CD14-positive monocyte (primary cell): ENCODE measurements around the gene ADGRG1. TPM values are rescaled to one million over a fixed set of nuclear protein-coding genes. Genes with fewer than 3 reads are reported as not detected.

Experiments
- DNase-seq, 3 donors: peaks; one replicate each; pipeline ENCODE4 v3.0.0-alpha.2; 2011 to 2022
- H2AFZ ChIP-seq: 2 replicates; pipeline ENCODE4 v1.6.0; 2012; ENCODE audit warnings: mild to moderate bottlenecking, low read depth, low read length, inconsistent platforms; ENCODE audit not compliant: insufficient read depth, poor library complexity, severe bottlenecking
- H3K27ac ChIP-seq, 2 donors: 1 replicate in 1 of 2; 2 replicates in 1 of 2; pipeline ENCODE4 v1.5.1; 2012 to 2013; ENCODE audit warnings: low read length in 2 of 2, control low read depth in 1 of 2, inconsistent platforms in 1 of 2, low read depth in 1 of 2, mild to moderate bottlenecking in 1 of 2
- H3K27me3 ChIP-seq, 2 donors: one replicate each; pipeline versions ENCODE4 v1.6.0 to v1.6.1; 2011 to 2013; ENCODE audit warnings: low read length in 2 of 2; ENCODE audit not compliant: control insufficient read depth in 2 of 2, insufficient read depth in 2 of 2
- H3K36me3 ChIP-seq, 2 donors: replicated peaks in 1 of 2; 1 replicate in 1 of 2; 2 replicates in 1 of 2; pipeline versions ENCODE4 v1.5.1 to v1.6.1; 2012 to 2013; ENCODE audit warnings: low read length in 2 of 2, control low read depth in 1 of 2, inconsistent platforms in 1 of 2, mild to moderate bottlenecking in 1 of 2; ENCODE audit not compliant: insufficient read depth in 2 of 2, control insufficient read depth in 1 of 2
- H3K4me1 ChIP-seq, 2 donors: 1 replicate in 1 of 2; 2 replicates in 1 of 2; pipeline versions ENCODE4 v1.5.1 to v1.6.1; 2012 to 2013; ENCODE audit warnings: low read length in 2 of 2, control low read depth in 1 of 2, inconsistent platforms in 1 of 2, mild to moderate bottlenecking in 1 of 2, moderate library complexity in 1 of 2; ENCODE audit not compliant: insufficient read depth in 2 of 2, control insufficient read depth in 1 of 2
- H3K4me2 ChIP-seq: replicated peaks from 2 replicates; pipeline ENCODE3; 2012; ENCODE audit warnings: low read length, moderate library complexity, mild to moderate bottlenecking; ENCODE audit not compliant: poor library complexity, severe bottlenecking; ENCODE audit errors: extremely low read depth
- H3K4me3 ChIP-seq, 3 experiments: fragments of 200-600 bp in 1 of 3; sonication (generic) in 1 of 3; replicated peaks in 1 of 3; 1 replicate in 2 of 3; 2 replicates in 1 of 3; pipeline ENCODE4 v1.5.1; 2011 to 2013; ENCODE audit warnings: low read length in 3 of 3, mild to moderate bottlenecking in 3 of 3, control low read depth in 2 of 3, low read depth in 2 of 3, inconsistent platforms in 1 of 3, moderate library complexity in 1 of 3
- H3K79me2 ChIP-seq: 2 replicates; pipeline ENCODE4 v1.6.0; 2012; ENCODE audit warnings: mild to moderate bottlenecking, control low read depth, inconsistent platforms, low read length, moderate library complexity; ENCODE audit not compliant: insufficient read depth
- H3K9ac ChIP-seq: 2 replicates; pipeline ENCODE4 v1.6.0; 2017; ENCODE audit warnings: low read length, mild to moderate bottlenecking; ENCODE audit not compliant: insufficient read depth, poor library complexity, severe bottlenecking
- H3K9me3 ChIP-seq, 2 donors: replicated peaks in 1 of 2; 1 replicate in 1 of 2; 2 replicates in 1 of 2; pipeline versions ENCODE4 v1.5.1 to v1.6.1; 2012 to 2013; ENCODE audit warnings: low read length in 2 of 2, control low read depth in 1 of 2; ENCODE audit not compliant: control insufficient read depth in 1 of 2, insufficient read depth in 1 of 2
- H4K20me1 ChIP-seq: 2 replicates; pipeline ENCODE4 v1.6.0; 2012; ENCODE audit warnings: mild to moderate bottlenecking, low read length, control low read depth, moderate library complexity; ENCODE audit not compliant: insufficient read depth
- H3K27ac Mint-ChIP-seq, 7 donors: one replicate each; pipeline ENCODE4 v1.8.0; 2020; ENCODE audit warnings: mild to moderate bottlenecking in 7 of 7, mixed read lengths in 7 of 7, moderate library complexity in 6 of 7, inconsistent platforms in 2 of 7
- H3K27me3 Mint-ChIP-seq, 3 donors: one replicate each; pipeline ENCODE4 v1.8.0; 2021 to 2022; ENCODE audit warnings: low read depth in 3 of 3, mild to moderate bottlenecking in 3 of 3, mixed read lengths in 3 of 3, moderate library complexity in 3 of 3, inconsistent platforms in 1 of 3
- H3K36me3 Mint-ChIP-seq, 2 donors: one replicate each; pipeline ENCODE4 v1.8.0; 2020; ENCODE audit warnings: mixed read lengths in 2 of 2, inconsistent platforms in 1 of 2, mild to moderate bottlenecking in 1 of 2
- H3K4me1 Mint-ChIP-seq: one replicate; pipeline ENCODE4 v1.8.0; 2020; ENCODE audit warnings: mild to moderate bottlenecking, mixed read lengths
- H3K4me3 Mint-ChIP-seq, 2 donors: one replicate each; pipeline ENCODE4 v1.8.0; 2020; ENCODE audit warnings: mild to moderate bottlenecking in 2 of 2, mixed read lengths in 2 of 2, moderate library complexity in 1 of 2
- H3K9me3 Mint-ChIP-seq, 7 donors: one replicate each; pipeline ENCODE4 v1.8.0; 2020 to 2022; ENCODE audit warnings: mixed read lengths in 7 of 7, mild to moderate bottlenecking in 6 of 7, moderate library complexity in 6 of 7, inconsistent platforms in 2 of 7
- CTCF ChIP-seq: fragments of 200-600 bp; IDR thresholded peaks from one replicate; pipeline ENCODE4 v1.8.0; 2022; ENCODE audit warnings: antibody characterized with exemption, mild to moderate bottlenecking
- WGBS: methylation state at CpG from one replicate; pipeline ENCODE4 v1.1.5; 2013; ENCODE audit warnings: missing lambda C conversion rate; ENCODE audit not compliant: insufficient coverage; 5-methylcytosine and 5-hydroxymethylcytosine counted together
- intact Hi-C, 2 donors: fragments of 100-400 bp; cut with micrococcal nuclease; formaldehyde crosslinking; loops; one replicate each; pipeline versions ENCODE4 v1.15.0 to v1.15.1; 2023
- polyA plus RNA-seq, 3 donors: library from polyadenylated mRNA; depleted of rRNA in 1 of 3; unstranded in 2 of 3; stranded (reverse) in 1 of 3; fragments of 300-500 nt in 2 of 3; fragments of >200 nt in 1 of 3; fragmentation: Illumina TruSeq in 2 of 3; gene quantifications; 1 replicate in 2 of 3; 2 replicates in 1 of 3; pipeline ENCODE4 v1.2.3, GENCODE V29; 2012 to 2021

Gene ADGRG1
- polyA plus RNA-seq, 3 donors, result 0.07 to 0.39 (median 0.08) TPM

- H3K79me2 ChIP-seq, result no peaks in the 10 kb centered on the region
- Mint-ChIP-seq H3K36me3 (peaks cover 6% of the 10 kb centered on the region in 2 donors), H3K9me3 (no peaks in the 10 kb centered on the region), H3K4me1 (peaks cover 54% of the 10 kb centered on the region), H3K27me3 (peaks cover 2 to 4% (median 2%) of the 10 kb centered on the region in 3 donors), H3K4me3 (no peak overlapping the region), H3K27ac (no peak overlapping the region)
- peaks cover 45 to 57% of the 10 kb centered on the region in 2 donors for H3K4me1 ChIP-seq
- no peaks in the 10 kb centered on the region for H4K20me1 ChIP-seq
- no peak overlapping the region for H3K4me3 ChIP-seq
- H3K4me2 ChIP-seq, result no peak overlapping the region
- H3K9ac ChIP-seq, result no peak overlapping the region
- no peak for TF ChIP-seq CTCF
- intact Hi-C loops, result no loop called here
- no peaks in the 10 kb centered on the region for H3K9me3 ChIP-seq
- WGBS, result no CpG with 5 or more reads among the region's 3 CpGs
- H3K36me3 ChIP-seq, result no peaks in the 10 kb centered on the region
- H3K27me3 ChIP-seq, result no peaks in the 10 kb centered on the region
- H2AFZ ChIP-seq, result no peak overlapping the region
- no peak for DNase-seq
- no peak overlapping the region for H3K27ac ChIP-seq
These were observed 44.0 kb downstream of the ADGRG1 start for GRCh38 chr16:57672416-57672815.

- no peak for DNase-seq
These were observed 44.4 kb downstream of the ADGRG1 start for GRCh38 chr16:57672824-57673223.

More at GRCh38 chr16:57672824-57673223, 44.4 kb downstream of the ADGRG1 start:
- H3K27ac ChIP-seq, result no peak overlapping the region
- H4K20me1 ChIP-seq, result no peaks in the 10 kb centered on the region
- no peaks in the 10 kb centered on the region for H3K27me3 ChIP-seq
- no peak overlapping the region for H3K4me3 ChIP-seq
- Mint-ChIP-seq H3K4me1 (peaks cover 54% of the 10 kb centered on the region), H3K9me3 (no peaks in the 10 kb centered on the region), H3K36me3 (peaks cover 6% of the 10 kb centered on the region in 2 donors), H3K4me3 (no peak overlapping the region), H3K27ac (no peak overlapping the region), H3K27me3 (peaks cover 2 to 4% (median 2%) of the 10 kb centered on the region in 3 donors)
- H3K36me3 ChIP-seq, result no peaks in the 10 kb centered on the region
- peaks cover 43 to 57% of the 10 kb centered on the region in 2 donors for H3K4me1 ChIP-seq
- WGBS, result 100% methylated on average over 1 of the region's 2 CpGs
- no peak overlapping the region for H2AFZ ChIP-seq
- H3K4me2 ChIP-seq, result no peak overlapping the region
- intact Hi-C loops, result no loop called here
- H3K9ac ChIP-seq, result no peak overlapping the region
- no peaks in the 10 kb centered on the region for H3K9me3 ChIP-seq
- H3K79me2 ChIP-seq, result no peaks in the 10 kb centered on the region
- TF ChIP-seq CTCF, result no peak
